GM12878 (cell line): Measurements from ENCODE around the gene LMBRD1. TPM values are rescaled to one million over a fixed set of nuclear protein-coding genes. Genes with fewer than 3 reads are reported as not detected.

Source experiments
- ATAC-seq: fragments of 200-7000 bp; cut with Tn5 transposase; 3 replicates; pipeline ENCODE4 v1.9.1; 2020; ENCODE audit warnings: mild to moderate bottlenecking, moderate library complexity
- BruUV-seq: library from RNA; stranded (reverse); fragments of 400-500 nt; replicated peaks from 2 replicates; lab custom pipeline; 2021; lab: Mats Ljungman, UMichigan
- CTCF ChIA-PET: fragments of 300-600 bp; sonication (Branson Sonifier 250); formaldehyde crosslinking; extraction: SDS; loops from one replicate; lab custom pipeline; 2021; ENCODE audit warnings: inconsistent platforms; lab: Yijun Ruan, JAX
- POLR2A ChIA-PET: fragments of 350-600 bp; formaldehyde crosslinking; extraction: SDS; loops from one replicate; lab custom pipeline; 2021; ENCODE audit warnings: inconsistent platforms; lab: Charles Lee
- RAD21 ChIA-PET: fragments of 300-600 bp; sonication (Branson Sonifier 250); formaldehyde crosslinking; loops from one replicate; lab custom pipeline; 2023; ENCODE audit warnings: antibody characterized with exemption; ENCODE audit not compliant: unreplicated experiment; lab: Charles Lee
- SMC1A ChIA-PET: fragments of 300-600 bp; sonication (Branson Sonifier 250); formaldehyde crosslinking; loops from one replicate; lab custom pipeline; 2023; ENCODE audit not compliant: unreplicated experiment, uncharacterized antibody; lab: Charles Lee
- DNase-seq: peaks from one replicate; pipeline ENCODE4 v3.0.0-alpha.2; 2011; ENCODE audit warnings: low read depth, low spot score
- FAIRE-seq: peaks from 3 replicates; lab custom pipeline; 2011; peaks lifted over from hg19 to GRCh38; lab: Jason Lieb, UNC
- H2AFZ ChIP-seq: 2 replicates; pipeline ENCODE4 v1.6.0; 2011; ENCODE audit warnings: low read depth, low read length, control low read depth; ENCODE audit not compliant: control insufficient read depth
- H3K27ac ChIP-seq: 2 replicates; pipeline ENCODE4 v1.5.1; 2011; ENCODE audit warnings: control low read depth; ENCODE audit not compliant: control insufficient read depth, insufficient read depth
- H3K27me3 ChIP-seq, 2 experiments: replicated peaks in 1 of 2; 2 replicates each; pipeline versions ENCODE4 v1.6.0 to v1.6.1; 2011; ENCODE audit warnings: low read length in 1 of 2; ENCODE audit not compliant: control insufficient read depth in 2 of 2, insufficient read depth in 2 of 2
- H3K36me3 ChIP-seq, 2 experiments: 2 replicates each; pipeline ENCODE4 v1.5.1; 2011; ENCODE audit warnings: low read length in 1 of 2; ENCODE audit not compliant: control insufficient read depth in 2 of 2, insufficient read depth in 2 of 2
- H3K4me1 ChIP-seq: 2 replicates; pipeline ENCODE4 v1.6.1; 2011; ENCODE audit warnings: mild to moderate bottlenecking, low read length, moderate library complexity, mixed read lengths; ENCODE audit not compliant: control insufficient read depth, insufficient read depth
- H3K4me2 ChIP-seq: 2 replicates; pipeline ENCODE4 v1.6.0; 2011; ENCODE audit warnings: control low read depth; ENCODE audit not compliant: control insufficient read depth, insufficient read depth
- H3K4me3 ChIP-seq: fragments of 200-600 bp; sonication (generic); 2 replicates; pipeline ENCODE4 v1.5.1; 2016
- H3K79me2 ChIP-seq: 2 replicates; pipeline ENCODE4 v1.6.0; 2011; ENCODE audit warnings: low read length; ENCODE audit not compliant: control insufficient read depth, insufficient read depth
- H3K9ac ChIP-seq: 2 replicates; pipeline ENCODE4 v1.8.0; 2011; ENCODE audit warnings: low read length, control low read depth, mixed read lengths; ENCODE audit not compliant: control insufficient read depth, insufficient read depth
- H3K9me3 ChIP-seq: replicated peaks from 3 replicates; pipeline ENCODE4 v1.5.1; 2011; ENCODE audit warnings: mild to moderate bottlenecking, low read length; ENCODE audit not compliant: control insufficient read depth, insufficient read depth
- H4K20me1 ChIP-seq: 2 replicates; pipeline ENCODE4 v1.6.0; 2011; ENCODE audit not compliant: control insufficient read depth, insufficient read depth
- ATF2 ChIP-seq: IDR thresholded peaks from 2 replicates; pipeline ENCODE4 v1.6.1; 2012; ENCODE audit warnings: low read length, inconsistent platforms
- CHD2 ChIP-seq: IDR thresholded peaks from 2 replicates; pipeline ENCODE4 v1.6.1; 2011; ENCODE audit warnings: low read depth, low read length, improper control_type of control experiment, borderline replicate concordance
- EP300 ChIP-seq, 2 experiments: fragments of 150-350 bp in 1 of 2; IDR thresholded peaks; 2 replicates each; pipeline ENCODE4 v1.6.1; 2011 to 2012; ENCODE audit warnings: low read depth in 2 of 2, low read length in 2 of 2, borderline replicate concordance in 1 of 2, improper control_type of control experiment in 1 of 2, inconsistent platforms in 1 of 2; ENCODE audit not compliant: control insufficient read depth in 1 of 2
- NR2C1 ChIP-seq: fragments of 450-650 bp; IDR thresholded peaks from 2 replicates; pipeline ENCODE4 v1.6.1; 2017; ENCODE audit warnings: antibody characterized with exemption, mild to moderate bottlenecking, moderate library complexity
- PKNOX1 ChIP-seq: fragments of 450-650 bp; IDR thresholded peaks from 2 replicates; pipeline ENCODE4 v1.6.1; 2016; ENCODE audit warnings: mild to moderate bottlenecking
- SMC3 ChIP-seq: IDR thresholded peaks from 2 replicates; pipeline ENCODE4 v1.6.1; 2011; ENCODE audit warnings: low read length, improper control_type of control experiment, borderline replicate concordance
- WGBS: methylation state at CpG from one replicate; pipeline ENCODE4 v1.1.6; 2016; ENCODE audit warnings: low lambda C conversion rate; ENCODE audit not compliant: insufficient replicate concordance, insufficient coverage; ENCODE audit errors: missing lambda C conversion rate; 5-methylcytosine and 5-hydroxymethylcytosine counted together
- in situ Hi-C: fragments of 300-500 bp; cut with MboI; formaldehyde crosslinking; loops from 9 replicates; pipeline ENCODE4 v1.14.3; 2018; ENCODE audit warnings: mixed read lengths
- intact Hi-C: fragments of 100-400 bp; cut with micrococcal nuclease; formaldehyde crosslinking; loops from one replicate; pipeline ENCODE4 v1.14.2; 2022; ENCODE audit not compliant: unreplicated experiment
- polyA plus RNA-seq, 11 experiments: library from polyadenylated mRNA; depleted of rRNA in 4 of 11; unstranded in 6 of 11; stranded (reverse) in 5 of 11; fragments of >200 nt; fragmentation: Nextera tagmentation in 4 of 11; fragmentation: Illumina TruSeq in 1 of 11; extraction: Ambion mirVana in 4 of 11; extraction: Trizol in 1 of 11; gene quantifications; 1 replicate in 1 of 11; 2 replicates in 10 of 11; pipeline versions ENCODE4 v1.2.1 to v1.2.3, GENCODE V29; 2011 to 2016; ENCODE audit warnings: inconsistent platforms in 2 of 11, missing spikeins in 2 of 11, low read depth in 1 of 11
- total RNA-seq, 4 experiments: library from RNA; depleted of rRNA in 3 of 4; stranded (reverse); fragments of >200 nt in 3 of 4; fragmentation: Illumina TruSeq in 1 of 4; extraction: Trizol in 1 of 4; gene quantifications; 2 replicates each; pipeline versions ENCODE4 v1.2.1 to v1.2.3, GENCODE V29; 2013 to 2021

Gene LMBRD1
- total and polyA plus RNA-seq, 10 of the 15 experiments (the other 5 are each of a cell fraction or from before 2014, with no cell fraction given), result 20.0 to 82.1 (median 27.2) TPM

- TF ChIP-seq ATF2 (no peak), SMC3 (no peak), PKNOX1 (no peak), CHD2 (no peak), EP300 (IDR thresholded peaks at IDR 0.05; ENCODE audit: borderline replicate concordance in 1 of 2, control insufficient read depth in 1 of 2, low read depth in 2 of 2, low read length in 2 of 2) (peak; percentile 5 to 48; a peak in 1 of 4 replicates)
Observed at GRCh38 chr6:69843189-69843588, 46.4 kb upstream of the LMBRD1 start (continued).

- H3K4me3 ChIP-seq, result no peak overlapping the region
- in situ Hi-C loops (no loop called here), intact Hi-C loops (no loop called here)
- ChIA-PET CTCF (interaction anchor here (0.6 to 3.0 kb wide), 10 partner anchors 9 to 266 kb away, joined by 3 to 25 read pairs (median 3); no protein-coding TSS in a partner anchor), RAD21 (interaction anchor here (2.7 to 3.3 kb wide), 2 partner anchors 23 to 266 kb away, joined by 15 to 21 read pairs; partner anchors contain the start of gene COL19A1), POLR2A (no interaction called here), SMC1A (interaction anchor here (1.2 to 8.5 kb wide), 8 partner anchors 18 to 266 kb away, joined by 3 to 79 read pairs (median 9); partner anchors contain the start of gene COL19A1)
- whole genome bisulfite sequencing, result 75% methylated on average over 1 of the region's 1 CpG
- TF ChIP-seq NR2C1, result no peak
- no peak overlapping the region for H3K4me2 ChIP-seq
- H3K27ac ChIP-seq, result no peak overlapping the region
- no peak overlapping the region for H3K9ac ChIP-seq
- no peak overlapping the region for H2AFZ ChIP-seq
- H4K20me1 ChIP-seq, result no peaks in the 10 kb centered on the region
- no peaks in the 10 kb centered on the region for H3K79me2 ChIP-seq
- ATAC-seq, result no peak
- H3K9me3 ChIP-seq, result no peaks in the 10 kb centered on the region
- no peaks in the 10 kb centered on the region for H3K27me3 ChIP-seq
- H3K36me3 ChIP-seq, result no peaks in the 10 kb centered on the region
- H3K4me1 ChIP-seq, result no peaks in the 10 kb centered on the region
- no peak for FAIRE-seq
- BruUV-seq, result no TSS peak
- no peak for DNase-seq
Observed at GRCh38 chr6:69841862-69842261, 45.1 kb upstream of the LMBRD1 start.
